Activated T-cell treated with anti-CD3 and anti-CD28 coated beads, Interleukin-2, amount 50 U/mL, for 24 hours (primary cell): ENCODE measurements around the gene COMT.

Source experiments
- DNase-seq: peaks from one replicate; pipeline ENCODE4 v3.0.0-alpha.2; 2020
- H3K27ac Mint-ChIP-seq: 2 replicates; pipeline ENCODE4 v1.8.0; 2020; ENCODE audit warnings: mild to moderate bottlenecking, mixed read lengths
- H3K27me3 Mint-ChIP-seq: 2 replicates; pipeline ENCODE4 v1.8.0; 2020; ENCODE audit warnings: mixed read lengths
- H3K36me3 Mint-ChIP-seq: 2 replicates; pipeline ENCODE4 v1.8.0; 2020; ENCODE audit warnings: low read depth, mixed read lengths
- H3K4me1 Mint-ChIP-seq: 2 replicates; pipeline ENCODE4 v1.8.0; 2020; ENCODE audit warnings: low read depth, mixed read lengths
- H3K4me3 Mint-ChIP-seq: 2 replicates; pipeline ENCODE4 v1.8.0; 2020; ENCODE audit warnings: mild to moderate bottlenecking, moderate library complexity, mixed read lengths
- H3K9me3 Mint-ChIP-seq: 2 replicates; pipeline ENCODE4 v1.8.0; 2020; ENCODE audit warnings: mixed read lengths

COMT gene

GRCh38 chr22:20014526-20015186 is 73.1 kb downstream of the COMT start:
- H3K27me3 Mint-ChIP-seq, result peaks cover 20% of the 10 kb centered on the region
- H3K36me3 Mint-ChIP-seq, result no peaks in the 10 kb centered on the region
- no peak overlapping the region for H3K27ac Mint-ChIP-seq
- H3K9me3 Mint-ChIP-seq, result no peaks in the 10 kb centered on the region
- no peak for DNase-seq
- no peak overlapping the region for H3K4me3 Mint-ChIP-seq
- peaks cover 8% of the 10 kb centered on the region for H3K4me1 Mint-ChIP-seq

DNA sequence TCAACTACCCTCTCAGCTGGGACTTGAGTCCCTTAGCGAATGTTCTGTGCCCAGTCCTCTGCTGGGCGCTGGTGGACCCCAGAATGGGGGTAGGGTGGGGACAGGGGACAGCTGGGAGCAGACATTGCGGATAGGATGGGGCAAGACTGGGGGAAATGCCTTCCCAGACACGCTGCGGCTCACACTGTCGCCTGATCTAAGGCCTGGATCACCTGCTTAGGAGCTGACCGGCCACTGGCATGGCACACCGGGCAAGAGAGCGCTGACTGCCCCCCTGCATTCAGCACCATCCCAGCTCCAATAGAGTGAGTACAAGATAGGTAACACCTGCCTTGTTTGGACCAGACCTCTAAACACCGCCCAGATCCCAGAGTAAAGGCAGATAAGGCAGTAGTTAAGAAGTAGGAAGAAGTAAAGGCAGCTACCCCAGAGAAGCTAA is 73.6 kb downstream of the COMT start:
- no peak for DNase-seq
- peak overlapping the region; percentile 52 for H3K4me3 Mint-ChIP-seq

DNA sequence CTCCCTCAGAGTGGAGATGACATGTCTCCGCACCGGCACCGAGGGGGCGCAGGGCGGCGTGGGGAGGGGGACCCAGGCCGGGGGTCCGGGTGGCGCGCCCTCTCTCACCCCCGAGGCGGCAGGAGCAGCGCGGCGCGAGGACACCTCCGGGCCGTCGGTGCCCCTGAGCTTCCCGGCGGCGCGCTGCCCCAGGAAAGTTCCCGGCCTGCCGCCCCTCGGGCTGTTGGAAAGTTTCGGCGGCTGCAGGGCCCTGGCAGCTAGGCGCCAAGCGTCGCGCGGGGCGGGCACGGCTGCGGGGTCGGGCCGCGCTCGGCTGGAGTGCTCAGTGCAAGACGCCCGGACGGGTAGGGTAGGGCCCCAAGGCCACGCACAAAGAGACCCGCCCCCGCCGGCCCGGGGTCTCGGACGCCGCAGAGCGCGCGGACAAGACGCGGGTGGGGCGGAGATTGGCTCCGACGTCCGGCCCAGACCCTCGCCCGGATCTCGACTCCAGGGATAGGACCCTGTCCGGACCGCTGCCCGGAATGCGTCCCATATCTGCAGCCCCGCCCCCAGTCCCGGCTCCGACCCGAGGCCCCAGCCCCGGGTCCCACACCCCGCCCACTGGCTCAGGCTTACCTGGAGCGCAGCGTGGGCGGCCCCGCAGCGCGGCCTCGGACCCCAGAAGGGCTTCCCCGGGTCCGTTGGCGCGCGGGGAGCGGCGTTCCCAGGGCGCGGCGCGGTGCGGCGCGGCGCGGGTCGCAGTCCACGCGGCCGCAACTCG is 74.6 kb downstream of the COMT start:
- Mint-ChIP-seq H3K36me3 (peaks cover 1% of the 10 kb centered on the region), H3K27ac (no peak overlapping the region), H3K9me3 (no peaks in the 10 kb centered on the region), H3K4me1 (peaks cover 16% of the 10 kb centered on the region), H3K27me3 (peaks cover 20% of the 10 kb centered on the region), H3K4me3 (peak overlapping the region; percentile 33)
- DNase-seq, result peak; percentile 67

More for the DNA sequence above, 73.6 kb downstream of the COMT start:
- Mint-ChIP-seq H3K27me3 (peaks cover 20% of the 10 kb centered on the region), H3K9me3 (no peaks in the 10 kb centered on the region), H3K27ac (no peak overlapping the region), H3K4me1 (peaks cover 11% of the 10 kb centered on the region), H3K36me3 (no peaks in the 10 kb centered on the region)

GRCh38 chr22:20016734-20017621 is 75.4 kb downstream of the COMT start, which contains the start of gene ARVCF:
TSS of gene ARVCF (minus strand) at chr22:20016823. CDS start at chr22:19990794, 26,029 bp downstream.
- Mint-ChIP-seq H3K4me1 (peaks cover 19% of the 10 kb centered on the region), H3K9me3 (no peaks in the 10 kb centered on the region), H3K4me3 (peak within 1 kb of the TSS; percentile 79), H3K27ac (peak within 1 kb of the TSS; percentile 68), H3K36me3 (peaks cover 8% of the 10 kb centered on the region), H3K27me3 (peaks cover 20% of the 10 kb centered on the region)
- DNase-seq, result peak; percentile 96

GRCh38 chr22:20017622-20017958 is 76.0 kb downstream of the COMT start:
- Mint-ChIP-seq H3K27me3 (peaks cover 20% of the 10 kb centered on the region), H3K4me3 (peak overlapping the region; percentile 79), H3K9me3 (no peaks in the 10 kb centered on the region), H3K4me1 (peaks cover 25% of the 10 kb centered on the region), H3K36me3 (peaks cover 10% of the 10 kb centered on the region), H3K27ac (no peak overlapping the region)
- no peak for DNase-seq

- H3K4me3 Mint-ChIP-seq, result peak overlapping the region; percentile 79
- H3K4me1 Mint-ChIP-seq, result peaks cover 30% of the 10 kb centered on the region
- H3K36me3 Mint-ChIP-seq, result peaks cover 11% of the 10 kb centered on the region
- no peaks in the 10 kb centered on the region for H3K9me3 Mint-ChIP-seq
- peaks cover 20% of the 10 kb centered on the region for H3K27me3 Mint-ChIP-seq
- H3K27ac Mint-ChIP-seq, result no peak overlapping the region
- DNase-seq, result no peak
Observed at GRCh38 chr22:20018001-20018400, 76.4 kb downstream of the COMT start.
